SJCRH30 (cell line): ENCODE results near the gene P2RX3. TPM values are rescaled to one million over a fixed set of nuclear protein-coding genes. Genes with fewer than 3 reads are reported as not detected.

Experiments
- DNase-seq, 2 experiments: peaks; one replicate each; pipeline ENCODE4 v3.0.0-alpha.2; 2015 to 2020
- H3K27ac ChIP-seq: fragments of 250-450 bp; sonication (Bioruptor Pico); 2 replicates; pipeline ENCODE4 v1.5.1; 2020; ENCODE audit warnings: mild to moderate bottlenecking, moderate library complexity
- H3K27me3 ChIP-seq: fragments of 250-450 bp; sonication (Bioruptor Pico); 2 replicates; pipeline ENCODE4 v1.5.1; 2020; ENCODE audit warnings: mild to moderate bottlenecking, moderate library complexity
- H3K36me3 ChIP-seq: fragments of 250-450 bp; sonication (Bioruptor Pico); 2 replicates; pipeline ENCODE4 v1.5.1; 2020; ENCODE audit warnings: mild to moderate bottlenecking, moderate library complexity
- H3K4me1 ChIP-seq: fragments of 250-450 bp; sonication (Bioruptor Pico); 2 replicates; pipeline ENCODE4 v1.5.1; 2020; ENCODE audit warnings: mild to moderate bottlenecking, moderate library complexity
- H3K4me3 ChIP-seq: fragments of 250-450 bp; sonication (Bioruptor Pico); 2 replicates; pipeline ENCODE4 v1.5.1; 2020; ENCODE audit warnings: mild to moderate bottlenecking, moderate library complexity
- H3K9me3 ChIP-seq: fragments of 250-450 bp; sonication (Bioruptor Pico); replicated peaks from 2 replicates; pipeline ENCODE4 v1.5.1; 2020; ENCODE audit warnings: mild to moderate bottlenecking, moderate library complexity
- total RNA-seq: library from RNA; depleted of rRNA; stranded (reverse); fragments of >200 nt; shearing (Covaris generic); gene quantifications from 2 replicates; pipeline ENCODE4 v1.2.3, GENCODE V29; 2014

The P2RX3 gene
- total RNA-seq, 1 experiment from 2014 or later: not detected

- H3K27ac ChIP-seq: no peak overlapping the region
- no peaks in the 10 kb centered on the region for H3K9me3 ChIP-seq
- no peak overlapping the region for H3K4me3 ChIP-seq
- H3K4me1 ChIP-seq: no peaks in the 10 kb centered on the region
- H3K36me3 ChIP-seq: no peaks in the 10 kb centered on the region
- peaks cover 3% of the 10 kb centered on the region; the same call in 1 of the 2 replicates for H3K27me3 ChIP-seq
- DNase-seq: no peak
Measured at GRCh38 chr11:57376095-57377090, 38.2 kb downstream of the P2RX3 start.

GRCh38 chr11:57377107-57377506 is 39.0 kb downstream of the P2RX3 start:
- Histone ChIP-seq H3K9me3 (no peaks in the 10 kb centered on the region), H3K4me1 (no peaks in the 10 kb centered on the region), H3K36me3 (no peaks in the 10 kb centered on the region), H3K27ac (no peak overlapping the region), H3K27me3 (peaks cover 3% of the 10 kb centered on the region; the same call in 1 of the 2 replicates), H3K4me3 (no peak overlapping the region)
- DNase-seq: no peak

GRCh38 chr11:57378186-57378585 is 40.0 kb downstream of the P2RX3 start:
- H3K36me3 ChIP-seq: no peaks in the 10 kb centered on the region
- H3K9me3 ChIP-seq: no peaks in the 10 kb centered on the region
- peaks cover 2% of the 10 kb centered on the region; the same call in 1 of the 2 replicates for H3K27me3 ChIP-seq
- no peak overlapping the region for H3K4me3 ChIP-seq
- H3K4me1 ChIP-seq: no peaks in the 10 kb centered on the region
- no peak for DNase-seq
- H3K27ac ChIP-seq: no peak overlapping the region

- DNase-seq: peak in 1 of 2 experiments; percentile 49
- 0 out of 2 replicates have a peak, but pooled peaks cover 2% of the 10 kb centered on the region for H3K9me3 ChIP-seq
- H3K27me3 ChIP-seq: peaks cover 9% of the 10 kb centered on the region; the same call in 1 of the 2 replicates
- H3K4me1 ChIP-seq: no peaks in the 10 kb centered on the region
- no peaks in the 10 kb centered on the region for H3K36me3 ChIP-seq
- no peak overlapping the region for H3K4me3 ChIP-seq
- H3K27ac ChIP-seq: no peak overlapping the region
Measured at GRCh38 chr11:57379732-57380131, 41.6 kb downstream of the P2RX3 start.

GRCh38 chr11:57380975-57381374 is 42.8 kb downstream of the P2RX3 start, which contains the start of gene PRG3:
Gene PRG3, minus strand, starts transcription at chr11:57381150. Its CDS starts 442 bp downstream, at chr11:57380708.
- Histone ChIP-seq H3K27ac (no peak within 1 kb of the TSS), H3K27me3 (peaks cover 10% of the 10 kb centered on the region), H3K4me1 (no peaks in the 10 kb centered on the region)

GRCh38 chr11:57386178-57386940 is 48.2 kb downstream of the P2RX3 start:
- DNase-seq: no peak
- peaks cover 32% of the 10 kb centered on the region for H3K27me3 ChIP-seq
- H3K4me1 ChIP-seq: no peaks in the 10 kb centered on the region
- no peak overlapping the region for H3K4me3 ChIP-seq
- H3K27ac ChIP-seq: no peak overlapping the region
- no peaks in the 10 kb centered on the region for H3K36me3 ChIP-seq
- 0 out of 2 replicates have a peak, but pooled peaks cover 2% of the 10 kb centered on the region for H3K9me3 ChIP-seq

More at GRCh38 chr11:57380975-57381374, 42.8 kb downstream of the P2RX3 start, which contains the start of gene PRG3:
- DNase-seq: no peak
- no peaks in the 10 kb centered on the region for H3K36me3 ChIP-seq
- H3K9me3 ChIP-seq: 0 out of 2 replicates have a peak, but pooled peaks cover 2% of the 10 kb centered on the region
- H3K4me3 ChIP-seq: no peak within 1 kb of the TSS

- Histone ChIP-seq H3K27ac (no peak overlapping the region), H3K27me3 (peaks cover 32% of the 10 kb centered on the region), H3K9me3 (0 out of 2 replicates have a peak, but pooled peaks cover 2% of the 10 kb centered on the region), H3K4me1 (no peaks in the 10 kb centered on the region), H3K36me3 (no peaks in the 10 kb centered on the region), H3K4me3 (no peak overlapping the region)
- no peak for DNase-seq
Measured at GRCh38 chr11:57387289-57388030, 49.3 kb downstream of the P2RX3 start.

- Histone ChIP-seq H3K27me3 (peaks cover 21% of the 10 kb centered on the region), H3K4me3 (no peak within 1 kb of the TSS), H3K4me1 (no peaks in the 10 kb centered on the region), H3K36me3 (no peaks in the 10 kb centered on the region), H3K27ac (no peak within 1 kb of the TSS), H3K9me3 (no peaks in the 10 kb centered on the region)
- DNase-seq: no peak
Measured at GRCh38 chr11:57390535-57390934, 52.4 kb downstream of the P2RX3 start, which contains the start of gene PRG2. Gene PRG2, minus strand, starts transcription at chr11:57390650. Its CDS starts 706 bp downstream, at chr11:57389944.

- no peak overlapping the region for H3K27ac ChIP-seq
- no peaks in the 10 kb centered on the region for H3K9me3 ChIP-seq
- no peak for DNase-seq
- H3K4me1 ChIP-seq: no peaks in the 10 kb centered on the region
- H3K36me3 ChIP-seq: no peaks in the 10 kb centered on the region
- H3K27me3 ChIP-seq: peaks cover 21% of the 10 kb centered on the region
- H3K4me3 ChIP-seq: no peak overlapping the region
Measured at GRCh38 chr11:57391111-57391510, 53.0 kb downstream of the P2RX3 start.

GRCh38 chr11:57391539-57391938 is 53.4 kb downstream of the P2RX3 start:
- no peak for DNase-seq
- H3K4me3 ChIP-seq: no peak overlapping the region

GRCh38 chr11:57392066-57392762 is 54.1 kb downstream of the P2RX3 start:
- Histone ChIP-seq H3K27me3 (peaks cover 12% of the 10 kb centered on the region), H3K9me3 (no peaks in the 10 kb centered on the region), H3K36me3 (no peaks in the 10 kb centered on the region), H3K27ac (no peak overlapping the region), H3K4me1 (no peaks in the 10 kb centered on the region), H3K4me3 (no peak overlapping the region)
- no peak for DNase-seq

More at GRCh38 chr11:57391539-57391938, 53.4 kb downstream of the P2RX3 start:
- H3K36me3 ChIP-seq: no peaks in the 10 kb centered on the region
- no peak overlapping the region for H3K27ac ChIP-seq
- H3K4me1 ChIP-seq: no peaks in the 10 kb centered on the region
- H3K27me3 ChIP-seq: peaks cover 18% of the 10 kb centered on the region
- no peaks in the 10 kb centered on the region for H3K9me3 ChIP-seq

GRCh38 chr11:57392763-57393105 is 54.6 kb downstream of the P2RX3 start:
- H3K4me1 ChIP-seq: no peaks in the 10 kb centered on the region
- H3K4me3 ChIP-seq: no peak overlapping the region
- DNase-seq: no peak
- H3K9me3 ChIP-seq: no peaks in the 10 kb centered on the region
- H3K36me3 ChIP-seq: no peaks in the 10 kb centered on the region
- H3K27ac ChIP-seq: no peak overlapping the region
- peaks cover 14% of the 10 kb centered on the region for H3K27me3 ChIP-seq

- Histone ChIP-seq H3K4me1 (no peaks in the 10 kb centered on the region), H3K4me3 (no peak overlapping the region), H3K27ac (no peak overlapping the region), H3K36me3 (no peaks in the 10 kb centered on the region), H3K27me3 (peaks cover 14% of the 10 kb centered on the region), H3K9me3 (no peaks in the 10 kb centered on the region)
- DNase-seq: no peak
Measured at GRCh38 chr11:57394203-57394965, 56.2 kb downstream of the P2RX3 start.
